AG09309 (cell line): ENCODE data around the gene SHOC1.
"Not testable (repeated sequence)": the region's sequence is repeated elsewhere in the genome, so short reads cannot be mapped to it uniquely, and the experiment has no call there.

Experiments
- DNase-seq: peaks from one replicate; pipeline ENCODE4 v3.0.0-alpha.2; 2010; ENCODE audit warnings: low read depth
- H3K4me3 ChIP-seq: 2 replicates; pipeline ENCODE4 v1.5.1; 2011; ENCODE audit warnings: mild to moderate bottlenecking, low read depth, low read length, moderate library complexity; ENCODE audit not compliant: control insufficient read depth
- TF ChIP-seq, protein P1 (sequence below): IDR thresholded peaks from 2 replicates; pipeline ENCODE4 v1.5.1; 2011; ENCODE audit warnings: mild to moderate bottlenecking, low read depth, low read length, inconsistent platforms; ENCODE audit not compliant: insufficient read depth, control insufficient read depth; ENCODE audit errors: missing control alignments

The SHOC1 gene

DNA sequence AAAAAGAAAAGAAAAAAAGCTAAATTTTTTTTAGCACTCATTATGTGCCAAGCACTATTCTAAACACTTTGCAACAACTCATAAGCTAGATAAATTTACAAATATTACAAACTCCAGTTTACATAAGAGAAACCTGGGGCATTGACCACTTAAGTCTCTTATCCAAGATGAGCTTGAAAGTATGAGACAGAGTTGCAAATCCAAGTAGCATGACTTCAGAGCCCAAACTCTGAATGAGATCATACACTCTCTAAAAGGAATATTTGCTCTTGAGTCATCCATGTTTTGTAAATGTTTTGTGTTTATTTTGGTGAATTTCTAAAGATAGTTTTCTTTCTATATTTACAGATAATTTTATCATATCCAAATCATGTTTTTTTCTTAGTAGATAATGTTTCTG is 4.0 kb upstream of the SHOC1 start:
- TF ChIP-seq, protein P1, sequence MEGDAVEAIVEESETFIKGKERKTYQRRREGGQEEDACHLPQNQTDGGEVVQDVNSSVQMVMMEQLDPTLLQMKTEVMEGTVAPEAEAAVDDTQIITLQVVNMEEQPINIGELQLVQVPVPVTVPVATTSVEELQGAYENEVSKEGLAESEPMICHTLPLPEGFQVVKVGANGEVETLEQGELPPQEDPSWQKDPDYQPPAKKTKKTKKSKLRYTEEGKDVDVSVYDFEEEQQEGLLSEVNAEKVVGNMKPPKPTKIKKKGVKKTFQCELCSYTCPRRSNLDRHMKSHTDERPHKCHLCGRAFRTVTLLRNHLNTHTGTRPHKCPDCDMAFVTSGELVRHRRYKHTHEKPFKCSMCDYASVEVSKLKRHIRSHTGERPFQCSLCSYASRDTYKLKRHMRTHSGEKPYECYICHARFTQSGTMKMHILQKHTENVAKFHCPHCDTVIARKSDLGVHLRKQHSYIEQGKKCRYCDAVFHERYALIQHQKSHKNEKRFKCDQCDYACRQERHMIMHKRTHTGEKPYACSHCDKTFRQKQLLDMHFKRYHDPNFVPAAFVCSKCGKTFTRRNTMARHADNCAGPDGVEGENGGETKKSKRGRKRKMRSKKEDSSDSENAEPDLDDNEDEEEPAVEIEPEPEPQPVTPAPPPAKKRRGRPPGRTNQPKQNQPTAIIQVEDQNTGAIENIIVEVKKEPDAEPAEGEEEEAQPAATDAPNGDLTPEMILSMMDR, result no peak
- DNase-seq, result peak; percentile 11

DNA sequence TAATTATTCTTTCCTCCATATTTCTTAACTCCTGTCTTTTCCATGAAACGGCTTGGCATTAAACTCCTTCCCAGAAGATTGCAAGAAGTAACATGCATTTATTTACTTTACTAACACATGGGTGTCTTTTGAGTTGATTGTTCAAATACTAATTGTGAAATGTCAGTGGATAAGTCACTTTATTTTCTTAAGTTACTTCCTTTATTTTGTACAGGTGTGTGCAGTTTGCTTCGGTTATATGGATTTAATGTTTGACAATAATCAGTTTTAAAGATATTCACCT is 761 bp upstream of the SHOC1 start:
- no peak overlapping the region for H3K4me3 ChIP-seq
- TF ChIP-seq, protein P1, result no peak
- no peak for DNase-seq

More for the DNA sequence above, 4.0 kb upstream of the SHOC1 start:
- H3K4me3 ChIP-seq, result no peak overlapping the region

DNA sequence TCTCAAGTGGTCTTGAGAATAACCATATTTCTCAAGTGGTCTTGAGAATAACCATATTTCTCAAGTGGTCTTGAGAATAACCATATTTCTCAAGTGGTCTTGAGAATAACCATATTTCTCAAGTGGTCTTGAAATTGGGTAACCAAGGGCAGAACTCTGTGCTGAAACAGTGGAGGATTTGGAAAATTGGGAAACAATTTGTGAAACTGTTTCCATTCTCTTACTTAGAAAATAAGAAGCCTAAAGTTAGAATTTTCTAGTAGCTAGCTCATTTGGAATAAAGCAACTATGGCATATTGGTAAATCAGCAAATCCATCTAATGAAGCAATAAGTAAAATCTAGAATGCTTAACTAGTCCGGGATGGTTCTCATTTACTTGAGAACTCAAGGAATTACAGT is 2.9 kb downstream of the SHOC1 start:
- not testable (repeated sequence) for DNase-seq, H3K4me3 ChIP-seq

DNA sequence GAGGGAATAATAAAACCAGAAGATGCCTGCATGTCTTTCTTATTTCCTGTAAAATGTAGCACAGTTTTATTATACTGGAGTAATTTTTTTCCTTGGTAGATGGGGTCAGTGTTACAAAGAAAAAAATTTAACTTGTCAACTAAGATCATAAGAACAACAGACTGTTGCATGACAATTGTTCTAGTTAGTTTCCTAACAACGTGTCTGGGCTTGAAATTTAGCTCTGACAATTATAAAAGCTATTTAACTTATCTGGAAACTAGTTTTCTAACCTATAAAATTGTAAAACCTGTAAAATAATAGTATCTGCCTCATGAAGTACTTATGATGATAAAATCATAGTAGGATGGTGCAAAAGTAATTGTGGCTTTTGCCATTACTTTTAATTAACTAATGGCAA is 4.9 kb downstream of the SHOC1 start:
- no peak overlapping the region for H3K4me3 ChIP-seq
- DNase-seq, result no peak
- TF ChIP-seq, protein P1, result no peak

DNA sequence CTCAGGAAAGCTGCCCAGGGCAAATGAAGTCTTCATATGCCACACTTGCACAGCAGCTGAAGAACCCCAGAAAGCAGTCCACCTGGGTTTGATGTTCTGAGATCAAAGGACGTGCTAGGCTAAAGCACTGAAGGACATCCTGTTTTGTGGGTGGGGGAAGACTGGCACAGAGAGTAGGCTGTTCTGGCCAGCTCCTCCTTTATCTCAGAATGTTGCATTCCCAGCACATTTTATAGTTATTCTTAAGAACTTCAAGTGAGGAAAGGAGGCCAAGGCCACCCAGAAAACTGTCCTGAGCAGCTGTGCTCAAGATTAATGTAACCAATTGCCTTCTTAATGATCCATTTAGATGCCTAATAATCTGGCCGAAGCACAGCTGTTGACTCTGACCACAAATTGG is 10.9 kb downstream of the SHOC1 start:
- no peak for DNase-seq
- TF ChIP-seq, protein P1, result no peak
- no peak overlapping the region for H3K4me3 ChIP-seq

DNA sequence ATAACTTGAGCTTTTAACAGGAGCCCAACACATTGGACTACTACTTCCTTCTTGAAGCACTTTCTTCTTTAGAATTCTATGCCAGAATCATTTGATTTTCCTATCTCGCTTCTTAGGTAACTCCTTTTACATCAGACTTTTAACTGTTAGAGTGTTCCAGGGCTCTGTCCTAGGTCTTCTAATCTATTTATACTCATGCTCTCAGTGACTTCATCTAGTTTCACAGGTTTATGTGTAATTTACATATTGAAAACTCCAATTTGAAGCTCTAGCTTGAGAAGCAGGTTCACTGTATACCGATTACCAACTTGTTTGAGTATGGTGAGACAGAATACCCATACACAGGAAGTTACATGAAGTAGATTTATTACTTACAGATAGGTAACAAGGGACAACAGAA is 11.3 kb downstream of the SHOC1 start:
- no peak overlapping the region for H3K4me3 ChIP-seq
- TF ChIP-seq, protein P1, result no peak
- no peak for DNase-seq

DNA sequence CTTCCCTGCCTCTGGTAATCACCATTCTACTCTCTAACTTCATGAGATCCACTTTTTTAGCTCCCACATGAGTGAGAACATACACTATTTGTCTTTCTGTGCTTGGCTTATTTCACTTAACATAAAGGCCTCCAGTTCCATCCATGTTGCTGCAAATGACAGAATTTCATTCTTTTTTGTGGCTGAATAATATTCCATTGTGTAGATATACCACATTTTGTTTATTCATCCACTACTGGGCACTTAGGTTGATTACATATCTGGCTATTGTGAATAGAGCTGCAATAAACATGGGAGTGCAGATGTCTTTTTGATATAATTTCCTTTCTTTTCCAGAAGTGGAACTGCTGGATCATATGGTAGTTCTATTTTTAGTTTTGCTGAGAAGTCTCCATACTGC is 28.7 kb downstream of the SHOC1 start:
- DNase-seq, result no peak
- H3K4me3 ChIP-seq, result no peak overlapping the region
- TF ChIP-seq, protein P1, result no peak
